MM.1S (cell line): ENCODE results near the gene SFMBT1.

Source experiments
- DNase-seq: peaks from one replicate; pipeline ENCODE4 v3.0.0-alpha.2; 2015
- H2AFZ ChIP-seq: fragments of 300-600 bp; sonication (generic); 2 replicates; pipeline ENCODE4 v1.6.0; 2016; ENCODE audit warnings: antibody characterized with exemption, low read length
- H3F3A ChIP-seq: fragments of 300-600 bp; sonication (generic); 2 replicates; pipeline ENCODE4 v1.6.1; 2016; ENCODE audit warnings: mild to moderate bottlenecking, antibody characterized with exemption, low read length, moderate library complexity, mixed read lengths; ENCODE audit not compliant: insufficient read depth
- H3K27ac ChIP-seq: fragments of 300-600 bp; sonication (generic); 2 replicates; pipeline ENCODE4 v1.5.1; 2016; ENCODE audit warnings: mild to moderate bottlenecking, low read length
- H3K27me3 ChIP-seq: fragments of 300-600 bp; sonication (generic); replicated peaks from 2 replicates; pipeline ENCODE4 v1.6.0; 2016; ENCODE audit warnings: low read length; ENCODE audit not compliant: insufficient read depth
- H3K36me3 ChIP-seq: fragments of 300-600 bp; sonication (generic); replicated peaks from 2 replicates; pipeline ENCODE4 v1.6.1; 2016; ENCODE audit warnings: mild to moderate bottlenecking, low read length, mixed read lengths; ENCODE audit not compliant: insufficient read depth
- H3K4me1 ChIP-seq: fragments of 300-600 bp; sonication (generic); 2 replicates; pipeline ENCODE4 v1.6.1; 2016; ENCODE audit warnings: low read length, mixed read lengths
- H3K4me2 ChIP-seq: fragments of 300-600 bp; sonication (generic); 2 replicates; pipeline ENCODE4 v1.6.0; 2016; ENCODE audit warnings: low read depth, low read length
- H3K4me3 ChIP-seq: fragments of 300-600 bp; sonication (generic); 2 replicates; pipeline ENCODE4 v1.5.1; 2016; ENCODE audit warnings: low read length, mixed read lengths
- H3K79me2 ChIP-seq: fragments of 300-600 bp; sonication (generic); 2 replicates; pipeline ENCODE4 v1.6.1; 2016; ENCODE audit warnings: mixed run types, low read length, mixed read lengths
- H3K9ac ChIP-seq: fragments of 300-600 bp; sonication (generic); 2 replicates; pipeline ENCODE4 v1.6.1; 2016; ENCODE audit warnings: low read length, mixed read lengths
- H3K9me2 ChIP-seq: fragments of 300-600 bp; sonication (generic); replicated peaks from 2 replicates; pipeline ENCODE4 v1.6.1; 2016; ENCODE audit warnings: mild to moderate bottlenecking, low read length, mixed read lengths; ENCODE audit not compliant: insufficient read depth
- H3K9me3 ChIP-seq: fragments of 300-600 bp; sonication (generic); replicated peaks from 2 replicates; pipeline ENCODE4 v1.6.1; 2016; ENCODE audit warnings: mild to moderate bottlenecking, low read length, mixed read lengths; ENCODE audit not compliant: insufficient read depth
- H4K20me1 ChIP-seq: fragments of 300-600 bp; sonication (generic); 2 replicates; pipeline ENCODE4 v1.6.1; 2016; ENCODE audit warnings: mild to moderate bottlenecking, low read length, moderate library complexity, mixed read lengths; ENCODE audit not compliant: insufficient read depth
- EZH2 ChIP-seq: fragments of 300-600 bp; sonication (generic); optimal IDR thresholded peaks from 2 replicates; pipeline ENCODE3; 2017; ENCODE audit warnings: low read depth, mild to moderate bottlenecking, antibody characterized with exemption, low read length, mixed read lengths
- EZH2phosphoT487 ChIP-seq: fragments of 300-600 bp; sonication (generic); IDR thresholded peaks from 2 replicates; pipeline ENCODE4 v1.6.1; 2018; ENCODE audit warnings: antibody characterized with exemption, low read length
- TF ChIP-seq, protein P1 (sequence below): fragments of 300-600 bp; sonication (generic); IDR thresholded peaks from 2 replicates; pipeline ENCODE4 v1.5.1; 2016; ENCODE audit warnings: antibody characterized with exemption, low read length, mixed read lengths

SFMBT1 gene

DNA sequence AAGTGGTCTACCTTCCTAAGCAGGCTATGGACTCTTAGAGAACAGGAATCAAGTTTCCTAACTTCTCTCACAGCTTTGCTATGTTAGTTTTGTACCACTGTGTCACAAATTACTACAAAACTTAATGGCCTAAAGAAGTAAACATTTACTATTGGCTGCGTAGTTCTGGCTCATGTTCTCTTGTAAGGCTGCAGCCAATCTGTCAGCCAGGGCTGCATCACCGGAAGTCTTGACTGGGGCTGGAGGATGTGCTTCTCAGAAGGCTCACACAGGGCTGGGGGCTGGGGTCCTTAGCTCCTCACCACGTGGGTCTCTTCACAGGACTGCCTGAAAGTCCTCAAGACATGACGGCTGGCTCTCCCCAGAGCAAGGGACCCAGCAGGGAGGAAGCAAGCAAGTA, 164.0 kb downstream of the SFMBT1 start:
- Histone ChIP-seq H2AFZ (no peak overlapping the region), H4K20me1 (no peaks in the 10 kb centered on the region), H3K9me2 (no peaks in the 10 kb centered on the region), H3K79me2 (no peaks in the 10 kb centered on the region; the same call in 1 of the 2 replicates), H3F3A (no peaks in the 10 kb centered on the region), H3K9ac (no peak overlapping the region), H3K4me3 (no peak overlapping the region), H3K9me3 (no peaks in the 10 kb centered on the region), H3K27me3 (no peaks in the 10 kb centered on the region), H3K27ac (no peak overlapping the region), H3K4me2 (no peak overlapping the region), H3K36me3 (no peaks in the 10 kb centered on the region), H3K4me1 (no peaks in the 10 kb centered on the region)
- DNase-seq, result no peak
- TF ChIP-seq EZH2 (no peak), EZH2phosphoT487 (no peak)
- TF ChIP-seq, protein P1, sequence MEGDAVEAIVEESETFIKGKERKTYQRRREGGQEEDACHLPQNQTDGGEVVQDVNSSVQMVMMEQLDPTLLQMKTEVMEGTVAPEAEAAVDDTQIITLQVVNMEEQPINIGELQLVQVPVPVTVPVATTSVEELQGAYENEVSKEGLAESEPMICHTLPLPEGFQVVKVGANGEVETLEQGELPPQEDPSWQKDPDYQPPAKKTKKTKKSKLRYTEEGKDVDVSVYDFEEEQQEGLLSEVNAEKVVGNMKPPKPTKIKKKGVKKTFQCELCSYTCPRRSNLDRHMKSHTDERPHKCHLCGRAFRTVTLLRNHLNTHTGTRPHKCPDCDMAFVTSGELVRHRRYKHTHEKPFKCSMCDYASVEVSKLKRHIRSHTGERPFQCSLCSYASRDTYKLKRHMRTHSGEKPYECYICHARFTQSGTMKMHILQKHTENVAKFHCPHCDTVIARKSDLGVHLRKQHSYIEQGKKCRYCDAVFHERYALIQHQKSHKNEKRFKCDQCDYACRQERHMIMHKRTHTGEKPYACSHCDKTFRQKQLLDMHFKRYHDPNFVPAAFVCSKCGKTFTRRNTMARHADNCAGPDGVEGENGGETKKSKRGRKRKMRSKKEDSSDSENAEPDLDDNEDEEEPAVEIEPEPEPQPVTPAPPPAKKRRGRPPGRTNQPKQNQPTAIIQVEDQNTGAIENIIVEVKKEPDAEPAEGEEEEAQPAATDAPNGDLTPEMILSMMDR, result no peak

DNA sequence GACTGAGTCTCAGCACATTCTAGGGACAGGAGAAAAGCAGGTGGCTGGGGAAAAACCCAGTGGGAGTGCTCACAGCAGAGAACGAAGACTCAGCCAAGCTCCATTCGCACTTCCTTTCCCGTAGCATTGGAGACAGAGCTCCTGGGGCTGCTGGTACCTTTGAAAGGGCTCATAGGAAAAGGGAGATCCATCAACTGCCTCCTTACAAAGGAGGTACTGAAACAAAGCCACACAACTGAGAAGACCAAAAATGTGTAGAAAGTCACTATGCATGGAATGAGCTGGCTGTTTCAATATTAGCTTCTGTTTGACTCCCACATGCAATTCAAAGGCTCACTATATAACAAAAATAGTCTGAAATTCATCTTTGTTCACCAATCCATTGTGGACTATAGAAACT, 165.4 kb downstream of the SFMBT1 start:
- Histone ChIP-seq H3K4me3 (no peak overlapping the region), H3K36me3 (no peaks in the 10 kb centered on the region), H3F3A (no peaks in the 10 kb centered on the region), H3K9ac (no peak overlapping the region), H3K4me2 (no peak overlapping the region), H3K4me1 (no peaks in the 10 kb centered on the region), H3K27ac (no peak overlapping the region), H2AFZ (no peak overlapping the region), H3K9me2 (no peaks in the 10 kb centered on the region), H4K20me1 (no peaks in the 10 kb centered on the region), H3K79me2 (no peaks in the 10 kb centered on the region; the same call in 1 of the 2 replicates), H3K27me3 (no peaks in the 10 kb centered on the region), H3K9me3 (no peaks in the 10 kb centered on the region)
- TF ChIP-seq, protein P1, result no peak
- TF ChIP-seq EZH2, result no peak
- TF ChIP-seq EZH2phosphoT487, result no peak
- no peak for DNase-seq

DNA sequence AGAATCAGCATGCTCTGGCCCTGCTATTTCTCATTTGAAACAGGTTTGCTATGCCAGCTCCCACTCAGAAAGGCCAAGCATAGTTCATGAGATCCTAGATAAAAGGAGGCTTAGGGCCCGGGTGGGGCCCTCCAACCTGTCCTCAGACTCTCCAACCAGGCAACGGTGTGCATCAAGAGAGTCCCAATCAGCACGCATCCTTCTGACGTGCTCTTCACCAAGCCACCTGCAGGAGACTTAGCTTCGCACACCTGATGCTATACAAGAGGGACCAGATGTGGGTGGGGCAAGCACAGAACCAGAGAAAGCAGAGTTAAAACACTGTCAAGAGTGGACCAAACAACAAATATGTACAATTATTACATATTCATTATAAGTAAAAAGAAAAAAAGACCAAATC, 165.8 kb downstream of the SFMBT1 start:
- no peaks in the 10 kb centered on the region; the same call in 1 of the 2 replicates for H3K79me2 ChIP-seq
- DNase-seq, result no peak
- TF ChIP-seq EZH2, result no peak
- no peak for TF ChIP-seq EZH2phosphoT487
- TF ChIP-seq, protein P1, result no peak

More for the DNA sequence above, 165.8 kb downstream of the SFMBT1 start:
- Histone ChIP-seq H3K9me3 (no peaks in the 10 kb centered on the region), H4K20me1 (no peaks in the 10 kb centered on the region), H3K27me3 (no peaks in the 10 kb centered on the region), H3K9me2 (no peaks in the 10 kb centered on the region), H3K36me3 (no peaks in the 10 kb centered on the region), H2AFZ (no peak overlapping the region), H3F3A (no peaks in the 10 kb centered on the region), H3K4me3 (no peak overlapping the region), H3K4me1 (no peaks in the 10 kb centered on the region), H3K27ac (no peak overlapping the region), H3K9ac (no peak overlapping the region), H3K4me2 (no peak overlapping the region)
